ENCODE data around the gene MGLL.

MGLL gene

GRCh38 chr3:127867412-127867811, 45.1 kb upstream of the MGLL start:
- Histone ChIP-seq H2AFZ (ENCODE audit: low read depth, low read length) (no peak overlapping the region), H3K9ac (ENCODE audit: low read depth, low read length) (no peak overlapping the region), H3K4me2 (ENCODE audit: insufficient read depth, low read length) (no peak overlapping the region), H3K4me3 (ENCODE audit: low read depth in 1 of 2, low read length in 2 of 2) (no peak overlapping the region), H3K27me3 (ENCODE audit: insufficient read depth, low read length, poor library complexity) (peaks cover 7% of the 10 kb centered on the region), H3K9me3 (ENCODE audit: insufficient read depth, low read length, severe bottlenecking) (no peaks in the 10 kb centered on the region), H3K79me2 (ENCODE audit: insufficient read depth, low read length) (no peaks in the 10 kb centered on the region), H3K27ac (ENCODE audit: low read length) (no peak overlapping the region), H3K4me1 (ENCODE audit: insufficient read depth, low read length) (no peaks in the 10 kb centered on the region), H3K36me3 (ENCODE audit: insufficient read depth, low read length) (no peaks in the 10 kb centered on the region), H4K20me1 (ENCODE audit: insufficient read depth, low read length) (no peaks in the 10 kb centered on the region)
- DNase-seq (no peak), ATAC-seq (ENCODE audit: insufficient read depth, low read depth) (no peak)
- no peak for TF ChIP-seq EZH2 (IDR thresholded peaks at IDR 0.05; ENCODE audit: borderline replicate concordance, low read depth, low read length, severe bottlenecking)
- TF ChIP-seq, protein P1, sequence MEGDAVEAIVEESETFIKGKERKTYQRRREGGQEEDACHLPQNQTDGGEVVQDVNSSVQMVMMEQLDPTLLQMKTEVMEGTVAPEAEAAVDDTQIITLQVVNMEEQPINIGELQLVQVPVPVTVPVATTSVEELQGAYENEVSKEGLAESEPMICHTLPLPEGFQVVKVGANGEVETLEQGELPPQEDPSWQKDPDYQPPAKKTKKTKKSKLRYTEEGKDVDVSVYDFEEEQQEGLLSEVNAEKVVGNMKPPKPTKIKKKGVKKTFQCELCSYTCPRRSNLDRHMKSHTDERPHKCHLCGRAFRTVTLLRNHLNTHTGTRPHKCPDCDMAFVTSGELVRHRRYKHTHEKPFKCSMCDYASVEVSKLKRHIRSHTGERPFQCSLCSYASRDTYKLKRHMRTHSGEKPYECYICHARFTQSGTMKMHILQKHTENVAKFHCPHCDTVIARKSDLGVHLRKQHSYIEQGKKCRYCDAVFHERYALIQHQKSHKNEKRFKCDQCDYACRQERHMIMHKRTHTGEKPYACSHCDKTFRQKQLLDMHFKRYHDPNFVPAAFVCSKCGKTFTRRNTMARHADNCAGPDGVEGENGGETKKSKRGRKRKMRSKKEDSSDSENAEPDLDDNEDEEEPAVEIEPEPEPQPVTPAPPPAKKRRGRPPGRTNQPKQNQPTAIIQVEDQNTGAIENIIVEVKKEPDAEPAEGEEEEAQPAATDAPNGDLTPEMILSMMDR (IDR thresholded peaks at IDR 0.05; ENCODE audit: borderline replicate concordance, extremely low read depth, low read length, poor library complexity, severe bottlenecking), result no peak

DNA sequence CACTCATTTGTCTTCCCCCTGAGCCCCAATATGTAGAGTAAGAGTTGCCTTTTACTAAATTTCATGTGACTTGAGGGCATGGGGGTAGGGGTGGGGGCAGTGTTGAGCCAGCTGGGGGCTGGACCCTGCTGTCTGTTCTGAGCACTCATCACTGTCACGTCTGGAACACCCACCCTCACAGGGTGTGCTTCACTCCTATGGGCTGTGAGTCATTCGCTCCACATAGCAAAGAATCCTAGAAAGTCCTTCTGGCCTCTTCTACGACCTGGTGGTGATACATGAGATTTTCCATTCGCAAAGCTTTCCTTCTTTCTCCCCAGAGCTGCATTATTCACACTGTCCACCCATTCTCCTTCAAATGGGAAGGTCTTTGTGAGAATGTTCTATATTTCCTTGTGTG, 43.6 kb upstream of the MGLL start:
- Histone ChIP-seq H3K79me2 (ENCODE audit: insufficient read depth, low read length) (no peaks in the 10 kb centered on the region), H2AFZ (ENCODE audit: low read depth, low read length) (no peak overlapping the region), H3K9ac (ENCODE audit: low read depth, low read length) (no peak overlapping the region), H4K20me1 (ENCODE audit: insufficient read depth, low read length) (no peaks in the 10 kb centered on the region), H3K4me3 (ENCODE audit: low read depth in 1 of 2, low read length in 2 of 2) (no peak overlapping the region), H3K9me3 (ENCODE audit: insufficient read depth, low read length, severe bottlenecking) (no peaks in the 10 kb centered on the region), H3K27ac (ENCODE audit: low read length) (no peak overlapping the region), H3K4me2 (ENCODE audit: insufficient read depth, low read length) (no peak overlapping the region), H3K27me3 (ENCODE audit: insufficient read depth, low read length, poor library complexity) (peaks cover 7% of the 10 kb centered on the region), H3K4me1 (ENCODE audit: insufficient read depth, low read length) (no peaks in the 10 kb centered on the region), H3K36me3 (ENCODE audit: insufficient read depth, low read length) (no peaks in the 10 kb centered on the region)
- no peak for TF ChIP-seq EZH2 (IDR thresholded peaks at IDR 0.05; ENCODE audit: borderline replicate concordance, low read depth, low read length, severe bottlenecking)
- TF ChIP-seq, protein P1 (IDR thresholded peaks at IDR 0.05; ENCODE audit: borderline replicate concordance, extremely low read depth, low read length, poor library complexity, severe bottlenecking), result no peak
- ATAC-seq (ENCODE audit: insufficient read depth, low read depth) (no peak), DNase-seq (no peak)

DNA sequence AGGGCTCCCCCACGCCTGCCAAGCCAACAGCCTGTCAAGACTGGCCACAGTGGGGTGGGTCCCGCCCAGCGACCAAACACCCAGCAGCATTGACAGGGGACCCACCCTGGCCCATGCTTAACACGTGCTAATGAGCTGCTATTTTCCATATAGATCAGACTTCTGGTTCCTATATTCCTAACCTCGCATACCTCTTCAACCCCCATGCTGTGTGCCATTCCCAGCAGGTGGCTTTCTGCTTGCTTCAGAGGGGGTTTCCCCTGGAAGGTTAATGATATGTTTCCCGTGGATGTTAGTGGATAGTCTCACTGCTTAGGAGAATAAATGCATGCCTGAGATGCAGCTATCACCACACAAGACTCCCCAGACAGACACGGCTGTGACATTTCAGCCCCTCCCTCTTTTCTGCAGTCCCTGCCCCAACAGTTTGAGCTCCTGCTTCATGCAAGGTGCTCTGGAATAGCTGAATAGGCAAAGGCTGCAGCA, 37.9 kb upstream of the MGLL start:
- no peaks in the 10 kb centered on the region for H3K27me3 ChIP-seq (ENCODE audit: insufficient read depth, low read length, poor library complexity)
- H3K36me3 ChIP-seq (ENCODE audit: insufficient read depth, low read length), result no peaks in the 10 kb centered on the region
- ATAC-seq (ENCODE audit: insufficient read depth, low read depth), result no peak
- H3K27ac ChIP-seq (ENCODE audit: low read length), result no peak overlapping the region
- no peaks in the 10 kb centered on the region for H3K4me1 ChIP-seq (ENCODE audit: insufficient read depth, low read length)
- no peak for TF ChIP-seq EZH2 (IDR thresholded peaks at IDR 0.05; ENCODE audit: borderline replicate concordance, low read depth, low read length, severe bottlenecking)
- TF ChIP-seq, protein P1 (IDR thresholded peaks at IDR 0.05; ENCODE audit: borderline replicate concordance, extremely low read depth, low read length, poor library complexity, severe bottlenecking), result no peak
- no peak overlapping the region for H2AFZ ChIP-seq (ENCODE audit: low read depth, low read length)
- H3K4me2 ChIP-seq (ENCODE audit: insufficient read depth, low read length), result no peak overlapping the region
- H3K79me2 ChIP-seq (ENCODE audit: insufficient read depth, low read length), result no peaks in the 10 kb centered on the region
- no peak overlapping the region for H3K9ac ChIP-seq (ENCODE audit: low read depth, low read length)
- no peaks in the 10 kb centered on the region for H3K9me3 ChIP-seq (ENCODE audit: insufficient read depth, low read length, severe bottlenecking)
- DNase-seq, result no peak
- H3K4me3 ChIP-seq (ENCODE audit: low read depth in 1 of 2, low read length in 2 of 2), result no peak overlapping the region
- no peaks in the 10 kb centered on the region for H4K20me1 ChIP-seq (ENCODE audit: insufficient read depth, low read length)

DNA sequence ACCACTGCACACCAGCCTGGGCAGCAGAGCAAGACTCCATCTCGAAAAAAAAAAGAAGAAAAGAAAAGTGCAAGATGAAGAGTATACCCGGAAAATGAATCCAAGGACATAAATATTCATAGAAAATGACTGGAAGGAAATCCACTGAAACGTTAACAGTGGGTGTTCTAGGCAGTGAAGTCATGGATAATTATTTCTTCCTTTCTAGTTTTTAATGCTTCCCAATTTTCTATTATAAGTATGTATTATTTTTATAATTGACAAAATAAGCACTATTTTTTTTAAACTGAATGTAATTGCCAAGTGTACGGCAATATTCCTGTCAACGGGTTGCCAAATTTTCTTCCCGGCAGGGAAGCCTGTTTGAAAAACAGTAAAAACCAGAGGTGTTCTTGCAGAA, 37.4 kb upstream of the MGLL start:
- Histone ChIP-seq H3K9ac (ENCODE audit: low read depth, low read length) (no peak overlapping the region), H3K4me2 (ENCODE audit: insufficient read depth, low read length) (no peak overlapping the region), H4K20me1 (ENCODE audit: insufficient read depth, low read length) (no peaks in the 10 kb centered on the region), H3K36me3 (ENCODE audit: insufficient read depth, low read length) (no peaks in the 10 kb centered on the region), H3K27me3 (ENCODE audit: insufficient read depth, low read length, poor library complexity) (peaks cover 4% of the 10 kb centered on the region), H3K79me2 (ENCODE audit: insufficient read depth, low read length) (no peaks in the 10 kb centered on the region), H3K27ac (ENCODE audit: low read length) (no peak overlapping the region), H3K4me3 (ENCODE audit: low read depth in 1 of 2, low read length in 2 of 2) (no peak overlapping the region), H2AFZ (ENCODE audit: low read depth, low read length) (no peak overlapping the region), H3K9me3 (ENCODE audit: insufficient read depth, low read length, severe bottlenecking) (no peaks in the 10 kb centered on the region), H3K4me1 (ENCODE audit: insufficient read depth, low read length) (no peaks in the 10 kb centered on the region)
- no peak for ATAC-seq (ENCODE audit: insufficient read depth, low read depth)
- TF ChIP-seq EZH2 (IDR thresholded peaks at IDR 0.05; ENCODE audit: borderline replicate concordance, low read depth, low read length, severe bottlenecking), result no peak
- TF ChIP-seq, protein P1 (IDR thresholded peaks at IDR 0.05; ENCODE audit: borderline replicate concordance, extremely low read depth, low read length, poor library complexity, severe bottlenecking), result no peak
- no peak for DNase-seq
